ENCODE measurements around the gene RXRA.
A peak's percentile ranks its signal among the peaks of the same experiment; 100 is the strongest.

Gene RXRA

DNA sequence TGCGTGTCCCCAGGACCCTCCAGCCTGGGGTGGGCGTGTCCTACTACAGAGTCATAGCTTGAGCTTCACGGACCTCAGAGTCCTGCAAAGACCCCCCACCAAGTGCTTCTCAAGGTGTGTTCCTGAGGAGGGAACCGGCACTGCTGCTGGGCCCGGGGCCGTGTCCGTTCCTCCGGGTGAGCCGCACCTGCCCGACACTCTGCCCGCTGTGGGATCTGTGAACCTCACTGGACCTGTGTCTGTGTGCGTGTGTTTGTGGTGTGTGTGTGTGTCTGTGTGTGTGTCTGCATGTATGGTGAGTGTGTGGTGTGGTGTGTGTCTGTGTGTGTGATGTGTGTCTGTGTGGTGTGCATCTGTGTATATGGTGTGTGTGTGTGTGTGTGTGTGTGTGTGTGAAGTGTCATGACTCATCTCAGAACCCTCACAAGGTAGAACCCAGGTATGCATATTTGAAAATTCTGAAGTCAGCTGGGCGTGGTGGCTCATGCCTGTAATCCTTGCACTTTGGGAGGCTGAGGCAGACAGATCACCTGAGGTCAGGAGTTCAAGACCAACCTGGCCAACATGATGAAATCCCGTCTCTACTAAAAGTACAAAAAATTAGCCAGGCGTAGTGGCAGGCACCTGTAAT lies 40.9 kb upstream of the RXRA start:
- no peak for TF ChIP-seq SPI1 (IDR thresholded peaks at IDR 0.05; ENCODE audit: low read depth, low read length)
- TF ChIP-seq TAF1 (IDR thresholded peaks at IDR 0.05; ENCODE audit: low read depth, low read length), result no peak
- TF ChIP-seq POLR2AphosphoS5 (IDR thresholded peaks at IDR 0.05; ENCODE audit: low read depth, low read length), result no peak
- no peak for TF ChIP-seq PAX5 (IDR thresholded peaks at IDR 0.05; ENCODE audit: insufficient read depth, low read length, severe bottlenecking)
- TF ChIP-seq POLR2A (IDR thresholded peaks at IDR 0.05; ENCODE audit: low read depth, low read length), result no peak
- TF ChIP-seq POU2F2 (IDR thresholded peaks at IDR 0.05; ENCODE audit: low read depth, low read length), result no peak
- peak; percentile 38 for FAIRE-seq
- DNase-seq (ENCODE audit: insufficient read length, low spot score), result no peak

DNA sequence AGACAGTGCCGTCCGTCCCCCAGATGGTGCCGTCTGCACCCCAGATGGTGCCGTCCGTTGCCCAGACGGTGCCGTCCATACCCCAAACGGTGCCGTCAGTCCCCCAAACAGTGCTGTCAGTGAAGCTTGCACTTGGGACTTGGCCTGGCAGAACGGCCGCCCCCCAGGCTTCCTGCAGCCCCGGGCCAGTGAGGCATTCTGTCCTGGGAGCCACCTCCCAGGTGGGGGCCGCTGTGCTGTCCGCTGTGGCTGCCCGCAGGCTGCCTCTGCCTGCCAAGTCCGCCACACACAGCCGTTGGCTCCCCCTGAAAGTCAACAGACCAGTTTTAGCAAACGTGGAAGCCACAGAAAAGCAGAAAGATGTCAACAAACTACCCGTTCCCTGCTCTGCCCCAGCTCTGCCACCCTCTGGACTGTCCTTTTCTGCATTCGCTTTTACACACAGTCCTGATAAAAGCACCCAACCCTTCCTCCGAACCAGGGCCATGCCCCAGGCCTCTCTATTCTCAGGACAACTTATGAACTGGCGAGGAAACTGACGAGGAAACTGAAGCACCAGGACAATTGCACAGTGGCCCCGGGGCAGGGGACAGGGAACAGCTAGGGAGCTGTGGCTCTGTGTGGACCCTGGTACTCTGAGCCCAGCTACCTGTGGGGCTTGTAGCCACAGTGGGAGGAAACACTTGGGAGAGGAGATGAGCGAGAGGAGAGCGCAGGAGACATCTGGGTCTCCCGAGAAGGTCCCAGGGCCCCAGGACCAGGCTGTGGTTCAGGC lies 39.6 kb upstream of the RXRA start:
- TF ChIP-seq PAX5 (IDR thresholded peaks at IDR 0.05; ENCODE audit: insufficient read depth, low read length, severe bottlenecking) (no peak), TAF1 (IDR thresholded peaks at IDR 0.05; ENCODE audit: low read depth, low read length) (no peak), POLR2A (IDR thresholded peaks at IDR 0.05; ENCODE audit: low read depth, low read length) (no peak), SPI1 (IDR thresholded peaks at IDR 0.05; ENCODE audit: low read depth, low read length) (no peak), POU2F2 (IDR thresholded peaks at IDR 0.05; ENCODE audit: low read depth, low read length) (no peak), POLR2AphosphoS5 (IDR thresholded peaks at IDR 0.05; ENCODE audit: low read depth, low read length) (no peak)
- no peak for FAIRE-seq
- no peak for DNase-seq (ENCODE audit: insufficient read length, low spot score)

DNA sequence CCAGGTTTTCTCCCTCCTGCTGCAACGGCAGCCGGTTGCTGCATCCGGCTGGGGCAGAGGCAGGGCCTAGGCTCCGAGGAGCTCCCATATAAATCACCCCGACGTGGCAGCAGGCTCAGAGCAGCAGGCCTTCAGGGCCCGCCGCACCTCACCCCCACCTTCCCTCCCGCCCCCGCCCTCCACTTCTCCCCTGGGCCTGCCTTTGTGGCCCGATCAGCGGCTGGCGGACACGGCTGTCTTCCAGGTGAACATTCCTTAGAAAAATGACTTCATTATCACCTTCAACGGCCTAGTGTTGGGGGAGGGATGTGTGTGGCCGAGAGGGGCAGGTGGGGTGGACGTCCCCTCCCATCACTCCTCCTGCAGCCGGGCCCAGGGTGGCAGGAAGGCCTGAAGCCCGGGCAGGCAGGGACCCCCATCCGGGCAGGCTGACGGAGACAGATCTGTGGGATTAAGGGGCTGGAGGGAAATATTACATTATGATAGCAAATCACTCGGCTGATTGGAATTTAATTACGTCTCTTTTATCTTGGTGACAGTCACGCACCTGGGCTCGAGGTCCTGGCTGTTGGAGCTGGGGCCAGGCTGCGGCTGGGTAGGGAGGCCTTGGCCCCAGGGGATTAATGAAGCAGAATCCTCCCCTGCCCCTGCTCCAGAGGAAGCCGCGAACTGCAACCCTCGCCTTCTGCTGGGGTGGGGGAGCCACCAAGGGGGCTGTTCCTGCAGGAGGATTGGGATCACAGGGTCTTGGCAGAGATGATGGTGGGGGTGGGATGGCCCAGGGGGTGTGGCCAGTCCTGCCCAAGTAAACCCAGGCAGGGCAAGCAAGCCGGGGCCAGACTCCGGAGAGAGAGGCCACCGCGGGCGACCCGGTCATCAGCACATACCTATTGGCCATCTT lies 38.4 kb upstream of the RXRA start:
- TF ChIP-seq TAF1 (IDR thresholded peaks at IDR 0.05; ENCODE audit: low read depth, low read length) (no peak), POLR2AphosphoS5 (IDR thresholded peaks at IDR 0.05; ENCODE audit: low read depth, low read length) (no peak), POU2F2 (IDR thresholded peaks at IDR 0.05; ENCODE audit: low read depth, low read length) (no peak), POLR2A (IDR thresholded peaks at IDR 0.05; ENCODE audit: low read depth, low read length) (no peak), PAX5 (IDR thresholded peaks at IDR 0.05; ENCODE audit: insufficient read depth, low read length, severe bottlenecking) (no peak), SPI1 (IDR thresholded peaks at IDR 0.05; ENCODE audit: low read depth, low read length) (no peak)
- DNase-seq (ENCODE audit: insufficient read length, low spot score), result no peak
- no peak for FAIRE-seq

DNA sequence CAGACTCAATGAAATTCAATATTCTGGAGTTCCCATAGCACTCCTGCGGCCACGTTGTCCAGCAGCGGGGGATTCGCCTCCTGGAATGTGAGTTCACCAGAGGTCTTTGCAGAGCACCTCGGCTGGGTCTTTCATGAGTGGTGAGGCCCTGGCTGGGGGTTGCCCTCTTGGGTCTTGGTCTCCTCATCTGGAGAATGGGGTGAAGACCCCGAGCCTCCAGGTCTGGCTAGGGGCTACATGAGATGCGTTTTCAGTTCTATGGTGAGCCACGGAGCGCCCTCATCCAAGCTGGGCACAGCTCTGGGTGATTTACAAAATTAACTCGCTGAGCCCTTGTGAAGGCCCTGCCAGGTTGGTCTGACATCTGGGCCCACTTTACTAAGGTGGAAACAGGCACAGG lies 37.5 kb upstream of the RXRA start:
- DNase-seq (ENCODE audit: insufficient read length, low spot score) (no peak), FAIRE-seq (no peak)
- TF ChIP-seq PAX5 (IDR thresholded peaks at IDR 0.05; ENCODE audit: insufficient read depth, low read length, severe bottlenecking) (no peak), SPI1 (IDR thresholded peaks at IDR 0.05; ENCODE audit: low read depth, low read length) (no peak), POLR2A (IDR thresholded peaks at IDR 0.05; ENCODE audit: low read depth, low read length) (no peak), TAF1 (IDR thresholded peaks at IDR 0.05; ENCODE audit: low read depth, low read length) (no peak), POU2F2 (IDR thresholded peaks at IDR 0.05; ENCODE audit: low read depth, low read length) (no peak), POLR2AphosphoS5 (IDR thresholded peaks at IDR 0.05; ENCODE audit: low read depth, low read length) (no peak)

DNA sequence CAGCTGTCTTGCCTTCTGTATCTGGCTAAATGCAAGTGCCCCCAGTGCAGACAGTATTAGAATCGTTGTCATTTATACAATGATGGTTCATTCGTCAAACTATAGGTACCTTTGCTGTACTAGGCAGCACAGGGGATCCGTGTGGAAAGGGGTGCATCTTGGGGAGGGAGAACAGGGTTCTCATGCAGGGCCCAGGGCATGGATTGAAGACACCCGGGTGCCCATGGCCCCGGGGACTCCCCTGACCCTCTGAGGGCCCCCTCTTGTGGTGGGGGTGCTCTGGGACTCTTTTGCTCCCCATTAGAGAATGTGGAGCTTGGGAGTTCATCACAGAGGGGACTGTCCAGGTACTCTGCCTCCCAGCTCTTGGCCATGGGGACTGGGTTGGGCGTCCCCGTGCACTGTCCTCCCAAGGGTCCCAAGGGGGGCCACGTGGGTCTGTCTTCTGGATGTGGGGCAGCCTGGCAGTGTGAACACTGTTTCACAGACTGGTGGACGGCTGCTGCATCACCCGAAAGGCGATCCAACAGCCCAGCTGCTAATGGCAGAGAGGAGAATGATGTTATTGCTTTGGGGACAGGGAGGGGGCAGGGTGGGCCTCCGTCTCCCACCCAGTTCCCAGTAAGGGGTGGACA lies 36.9 kb upstream of the RXRA start:
- no peak for FAIRE-seq

DNA sequence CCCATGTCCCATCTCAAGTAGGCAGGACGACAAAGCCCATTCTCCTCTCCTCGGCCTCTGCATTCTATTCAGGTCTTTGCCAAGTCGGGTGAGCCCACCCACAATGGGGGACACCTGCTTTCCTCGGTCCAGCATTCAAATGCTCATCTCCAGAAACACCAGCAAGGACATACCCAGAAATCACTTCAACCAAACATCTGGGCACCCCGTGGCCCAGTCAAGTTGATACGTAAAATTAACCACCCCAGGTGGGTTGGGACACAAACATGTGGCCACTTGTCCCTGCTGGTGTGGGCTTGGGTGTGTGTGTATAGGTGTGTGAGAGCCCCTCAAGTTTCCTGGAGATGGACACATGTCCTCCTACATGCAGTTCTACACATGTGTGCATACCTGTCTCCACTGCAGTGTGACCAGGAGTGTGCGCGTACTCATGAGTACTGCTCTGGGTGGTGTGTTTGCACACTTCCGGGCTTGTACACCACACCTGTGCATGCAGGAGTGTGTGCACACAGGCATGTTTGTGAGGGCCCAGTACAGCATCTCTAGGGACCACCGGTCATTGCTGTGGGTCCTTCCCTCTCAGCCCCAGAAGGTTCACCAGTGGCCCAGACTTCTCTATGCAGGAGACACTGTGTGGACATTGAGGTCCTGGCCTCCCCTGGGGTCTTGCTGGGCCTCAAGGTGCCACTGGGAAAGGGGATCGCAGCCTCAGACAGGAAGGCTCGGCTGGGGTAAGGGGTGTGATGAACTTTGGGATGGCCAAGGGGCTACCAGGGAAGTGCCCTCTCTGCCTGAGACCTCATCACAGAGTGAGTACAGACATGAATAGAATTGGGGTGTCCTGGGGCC lies 35.4 kb upstream of the RXRA start:
- TF ChIP-seq PAX5 (IDR thresholded peaks at IDR 0.05; ENCODE audit: insufficient read depth, low read length, severe bottlenecking), result no peak
- no peak for TF ChIP-seq SPI1 (IDR thresholded peaks at IDR 0.05; ENCODE audit: low read depth, low read length)
- TF ChIP-seq TAF1 (IDR thresholded peaks at IDR 0.05; ENCODE audit: low read depth, low read length), result no peak
- no peak for TF ChIP-seq POLR2AphosphoS5 (IDR thresholded peaks at IDR 0.05; ENCODE audit: low read depth, low read length)
- TF ChIP-seq POLR2A (IDR thresholded peaks at IDR 0.05; ENCODE audit: low read depth, low read length), result no peak
- no peak for TF ChIP-seq POU2F2 (IDR thresholded peaks at IDR 0.05; ENCODE audit: low read depth, low read length)
- no peak for FAIRE-seq

More for the DNA sequence above, 36.9 kb upstream of the RXRA start:
- TF ChIP-seq POLR2A (IDR thresholded peaks at IDR 0.05; ENCODE audit: low read depth, low read length) (no peak), TAF1 (IDR thresholded peaks at IDR 0.05; ENCODE audit: low read depth, low read length) (no peak), POU2F2 (IDR thresholded peaks at IDR 0.05; ENCODE audit: low read depth, low read length) (no peak), PAX5 (IDR thresholded peaks at IDR 0.05; ENCODE audit: insufficient read depth, low read length, severe bottlenecking) (no peak)
- no peak for DNase-seq (ENCODE audit: insufficient read length, low spot score)

DNA sequence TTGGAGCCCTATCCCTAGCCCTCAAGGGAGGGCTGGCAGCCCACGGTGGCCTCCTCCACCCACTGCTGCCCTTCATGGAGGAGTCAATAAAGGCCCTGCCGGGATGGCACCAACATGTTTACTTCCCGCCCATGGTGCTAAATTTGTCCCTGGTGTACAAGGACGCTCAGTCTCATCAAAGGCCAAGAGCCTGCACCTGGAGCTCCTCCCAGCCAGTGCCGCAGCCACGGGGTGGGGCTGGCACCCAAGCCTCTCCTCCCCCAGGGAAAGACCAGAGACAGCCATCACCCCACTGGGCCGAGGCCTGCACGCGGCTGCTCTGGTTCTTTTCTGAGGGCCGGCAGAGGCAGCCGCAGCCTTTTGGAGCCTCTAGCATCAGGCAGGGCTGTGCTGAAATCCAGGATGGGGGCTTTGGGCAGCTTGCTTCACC lies 34.8 kb upstream of the RXRA start:
- no peak for FAIRE-seq
- TF ChIP-seq PAX5 (IDR thresholded peaks at IDR 0.05; ENCODE audit: insufficient read depth, low read length, severe bottlenecking) (no peak), SPI1 (IDR thresholded peaks at IDR 0.05; ENCODE audit: low read depth, low read length) (no peak), TAF1 (IDR thresholded peaks at IDR 0.05; ENCODE audit: low read depth, low read length) (no peak), POU2F2 (IDR thresholded peaks at IDR 0.05; ENCODE audit: low read depth, low read length) (no peak), POLR2AphosphoS5 (IDR thresholded peaks at IDR 0.05; ENCODE audit: low read depth, low read length) (no peak)
- DNase-seq (ENCODE audit: insufficient read length, low spot score), result no peak

More for the DNA sequence above, 35.4 kb upstream of the RXRA start:
- no peak for DNase-seq (ENCODE audit: insufficient read length, low spot score)

Measured in GM12891 (cell line).